ENCODE results near the gene UQCR10. TPM values are rescaled to one million over a fixed set of nuclear protein-coding genes. Genes with fewer than 3 reads are reported as not detected.

Gene UQCR10
- 94.3 and 94.6 TPM in 2 replicates for total RNA-seq

GRCh38 chr22:29767171-29768051, at the start of gene UQCR10:
Gene UQCR10, plus strand, starts transcription at chr22:29767369. Its CDS starts 30 bp downstream, at chr22:29767399.

GRCh38 chr22:29719899-29720645, 47.1 kb upstream of the UQCR10 start, which contains the start of gene CABP7:
Gene CABP7, plus strand, starts transcription at chr22:29720003. Its CDS starts 422 bp downstream, at chr22:29720425.

GRCh38 chr22:29766632-29767170, 468 bp upstream of the UQCR10 start, which contains the start of gene ZMAT5:
Gene ZMAT5, minus strand, starts transcription at chr22:29767007. Its CDS starts 18,463 bp downstream, at chr22:29748544.

Other genes starting within 250 kb of the UQCR10 start
- gene THOC5, start 213.6 kb upstream of the UQCR10 start, total RNA-seq: 29.0 and 37.3 TPM in 2 replicates
- gene NIPSNAP1, start 186.3 kb upstream of the UQCR10 start, total RNA-seq: 36.3 and 41.3 TPM in 2 replicates
- gene NF2, start 163.7 kb upstream of the UQCR10 start, total RNA-seq: 65.0 and 66.1 TPM in 2 replicates
- under 0.01 TPM in 1 of 2 replicates, not detected in the other for gene CABP7, start 47.4 kb upstream of the UQCR10 start, total RNA-seq
- gene ZMAT5, start 362 bp upstream of the UQCR10 start, total RNA-seq: 19.2 and 19.4 TPM in 2 replicates
- gene ASCC2, start 70.9 kb downstream of the UQCR10 start, total RNA-seq: 24.4 and 26.1 TPM in 2 replicates
- 20.1 and 23.6 TPM in 2 replicates for gene MTMR3, start 115.8 kb downstream of the UQCR10 start, total RNA-seq

Measured in aortic smooth muscle cell (primary cell).